MM.1S (cell line): ENCODE measurements around the gene LAMP5.

ENCODE experiments used
- DNase-seq: peaks from one replicate; pipeline ENCODE4 v3.0.0-alpha.2; 2015
- H2AFZ ChIP-seq: fragments of 300-600 bp; sonication (generic); 2 replicates; pipeline ENCODE4 v1.6.0; 2016; ENCODE audit warnings: antibody characterized with exemption, low read length
- H3F3A ChIP-seq: fragments of 300-600 bp; sonication (generic); 2 replicates; pipeline ENCODE4 v1.6.1; 2016; ENCODE audit warnings: mild to moderate bottlenecking, antibody characterized with exemption, low read length, moderate library complexity, mixed read lengths; ENCODE audit not compliant: insufficient read depth
- H3K27ac ChIP-seq: fragments of 300-600 bp; sonication (generic); 2 replicates; pipeline ENCODE4 v1.5.1; 2016; ENCODE audit warnings: mild to moderate bottlenecking, low read length
- H3K27me3 ChIP-seq: fragments of 300-600 bp; sonication (generic); replicated peaks from 2 replicates; pipeline ENCODE4 v1.6.0; 2016; ENCODE audit warnings: low read length; ENCODE audit not compliant: insufficient read depth
- H3K36me3 ChIP-seq: fragments of 300-600 bp; sonication (generic); replicated peaks from 2 replicates; pipeline ENCODE4 v1.6.1; 2016; ENCODE audit warnings: mild to moderate bottlenecking, low read length, mixed read lengths; ENCODE audit not compliant: insufficient read depth
- H3K4me1 ChIP-seq: fragments of 300-600 bp; sonication (generic); 2 replicates; pipeline ENCODE4 v1.6.1; 2016; ENCODE audit warnings: low read length, mixed read lengths
- H3K4me2 ChIP-seq: fragments of 300-600 bp; sonication (generic); 2 replicates; pipeline ENCODE4 v1.6.0; 2016; ENCODE audit warnings: low read depth, low read length
- H3K4me3 ChIP-seq: fragments of 300-600 bp; sonication (generic); 2 replicates; pipeline ENCODE4 v1.5.1; 2016; ENCODE audit warnings: low read length, mixed read lengths
- H3K79me2 ChIP-seq: fragments of 300-600 bp; sonication (generic); 2 replicates; pipeline ENCODE4 v1.6.1; 2016; ENCODE audit warnings: mixed run types, low read length, mixed read lengths
- H3K9ac ChIP-seq: fragments of 300-600 bp; sonication (generic); 2 replicates; pipeline ENCODE4 v1.6.1; 2016; ENCODE audit warnings: low read length, mixed read lengths
- H3K9me2 ChIP-seq: fragments of 300-600 bp; sonication (generic); replicated peaks from 2 replicates; pipeline ENCODE4 v1.6.1; 2016; ENCODE audit warnings: mild to moderate bottlenecking, low read length, mixed read lengths; ENCODE audit not compliant: insufficient read depth
- H3K9me3 ChIP-seq: fragments of 300-600 bp; sonication (generic); replicated peaks from 2 replicates; pipeline ENCODE4 v1.6.1; 2016; ENCODE audit warnings: mild to moderate bottlenecking, low read length, mixed read lengths; ENCODE audit not compliant: insufficient read depth
- H4K20me1 ChIP-seq: fragments of 300-600 bp; sonication (generic); 2 replicates; pipeline ENCODE4 v1.6.1; 2016; ENCODE audit warnings: mild to moderate bottlenecking, low read length, moderate library complexity, mixed read lengths; ENCODE audit not compliant: insufficient read depth
- EZH2 ChIP-seq: fragments of 300-600 bp; sonication (generic); optimal IDR thresholded peaks from 2 replicates; pipeline ENCODE3; 2017; ENCODE audit warnings: low read depth, mild to moderate bottlenecking, antibody characterized with exemption, low read length, mixed read lengths
- EZH2phosphoT487 ChIP-seq: fragments of 300-600 bp; sonication (generic); IDR thresholded peaks from 2 replicates; pipeline ENCODE4 v1.6.1; 2018; ENCODE audit warnings: antibody characterized with exemption, low read length
- TF ChIP-seq, protein P1 (sequence below): fragments of 300-600 bp; sonication (generic); IDR thresholded peaks from 2 replicates; pipeline ENCODE4 v1.5.1; 2016; ENCODE audit warnings: antibody characterized with exemption, low read length, mixed read lengths

The LAMP5 gene

GRCh38 chr20:9491324-9491723 lies 23.1 kb upstream of the LAMP5 start:
- Histone ChIP-seq H4K20me1 (no peaks in the 10 kb centered on the region), H3K4me2 (no peak overlapping the region), H3K79me2 (no peaks in the 10 kb centered on the region), H3K4me3 (no peak overlapping the region), H3K9ac (no peak overlapping the region), H3F3A (no peaks in the 10 kb centered on the region), H3K27ac (no peak overlapping the region), H3K9me2 (no peaks in the 10 kb centered on the region), H3K27me3 (no peaks in the 10 kb centered on the region), H2AFZ (no peak overlapping the region), H3K4me1 (peaks cover 16% of the 10 kb centered on the region), H3K9me3 (no peaks in the 10 kb centered on the region), H3K36me3 (no peaks in the 10 kb centered on the region)
- TF ChIP-seq, protein P1, sequence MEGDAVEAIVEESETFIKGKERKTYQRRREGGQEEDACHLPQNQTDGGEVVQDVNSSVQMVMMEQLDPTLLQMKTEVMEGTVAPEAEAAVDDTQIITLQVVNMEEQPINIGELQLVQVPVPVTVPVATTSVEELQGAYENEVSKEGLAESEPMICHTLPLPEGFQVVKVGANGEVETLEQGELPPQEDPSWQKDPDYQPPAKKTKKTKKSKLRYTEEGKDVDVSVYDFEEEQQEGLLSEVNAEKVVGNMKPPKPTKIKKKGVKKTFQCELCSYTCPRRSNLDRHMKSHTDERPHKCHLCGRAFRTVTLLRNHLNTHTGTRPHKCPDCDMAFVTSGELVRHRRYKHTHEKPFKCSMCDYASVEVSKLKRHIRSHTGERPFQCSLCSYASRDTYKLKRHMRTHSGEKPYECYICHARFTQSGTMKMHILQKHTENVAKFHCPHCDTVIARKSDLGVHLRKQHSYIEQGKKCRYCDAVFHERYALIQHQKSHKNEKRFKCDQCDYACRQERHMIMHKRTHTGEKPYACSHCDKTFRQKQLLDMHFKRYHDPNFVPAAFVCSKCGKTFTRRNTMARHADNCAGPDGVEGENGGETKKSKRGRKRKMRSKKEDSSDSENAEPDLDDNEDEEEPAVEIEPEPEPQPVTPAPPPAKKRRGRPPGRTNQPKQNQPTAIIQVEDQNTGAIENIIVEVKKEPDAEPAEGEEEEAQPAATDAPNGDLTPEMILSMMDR, result no peak
- TF ChIP-seq EZH2phosphoT487 (no peak), EZH2 (no peak)
- no peak for DNase-seq

DNA sequence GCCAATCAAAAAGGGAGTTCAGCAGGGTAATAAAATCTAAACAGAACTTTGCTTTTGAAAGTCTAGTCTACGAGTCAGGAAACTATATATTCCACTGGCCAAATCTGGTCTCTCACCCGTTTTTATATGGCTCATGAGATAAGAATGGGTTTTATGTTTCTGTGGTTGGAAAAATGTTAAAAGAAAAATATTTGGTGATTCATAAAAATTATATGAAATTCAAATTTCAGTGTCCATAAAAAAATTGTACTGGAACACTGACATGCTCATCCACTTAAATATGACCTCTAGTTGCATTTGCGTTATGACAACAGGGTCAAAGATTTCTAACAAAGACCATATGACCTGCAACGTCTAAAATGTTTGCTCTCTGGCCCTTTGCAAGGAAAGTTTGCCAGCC lies 22.3 kb upstream of the LAMP5 start:
- Histone ChIP-seq H3K9ac (no peak overlapping the region), H4K20me1 (no peaks in the 10 kb centered on the region), H3K36me3 (no peaks in the 10 kb centered on the region), H3F3A (no peaks in the 10 kb centered on the region), H3K27me3 (no peaks in the 10 kb centered on the region), H2AFZ (no peak overlapping the region), H3K4me3 (no peak overlapping the region), H3K9me2 (no peaks in the 10 kb centered on the region), H3K9me3 (no peaks in the 10 kb centered on the region), H3K79me2 (no peaks in the 10 kb centered on the region), H3K4me1 (peaks cover 16% of the 10 kb centered on the region), H3K27ac (no peak overlapping the region), H3K4me2 (no peak overlapping the region)
- TF ChIP-seq, protein P1, result no peak
- TF ChIP-seq EZH2 (no peak), EZH2phosphoT487 (no peak)
- DNase-seq, result no peak

DNA sequence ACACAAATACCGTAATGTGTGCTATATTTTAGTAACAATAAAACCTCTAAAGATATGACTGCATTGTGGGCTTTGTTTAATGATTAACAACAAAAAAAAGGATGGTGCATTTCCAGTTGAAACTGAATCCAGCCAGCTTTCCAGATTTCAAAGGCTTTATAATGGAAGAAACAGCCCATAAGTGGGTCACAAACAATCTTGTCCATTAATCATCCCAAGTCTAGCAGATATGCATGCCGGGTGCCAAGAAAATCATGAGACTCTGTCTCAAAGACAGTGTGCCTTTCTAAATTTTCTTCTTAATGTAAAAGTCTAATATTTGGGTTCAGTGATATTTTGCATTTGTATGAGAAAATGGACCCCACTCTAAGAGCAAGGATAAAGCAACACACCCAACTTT lies 20.6 kb upstream of the LAMP5 start:
- Histone ChIP-seq H4K20me1 (no peaks in the 10 kb centered on the region), H3K4me3 (no peak overlapping the region), H3K27ac (no peak overlapping the region), H3K4me2 (no peak overlapping the region), H3K9ac (no peak overlapping the region), H3K79me2 (no peaks in the 10 kb centered on the region), H3K27me3 (no peaks in the 10 kb centered on the region), H3K4me1 (peaks cover 8% of the 10 kb centered on the region), H3K9me2 (no peaks in the 10 kb centered on the region), H3F3A (no peaks in the 10 kb centered on the region), H2AFZ (no peak overlapping the region), H3K9me3 (no peaks in the 10 kb centered on the region), H3K36me3 (no peaks in the 10 kb centered on the region)
- TF ChIP-seq, protein P1, result no peak
- TF ChIP-seq EZH2, result no peak
- TF ChIP-seq EZH2phosphoT487, result no peak
- DNase-seq, result no peak
